Activated CD8-positive, alpha-beta T cell treated with anti-CD3 and anti-CD28 coated beads for 36 hours (primary cell): Measurements from ENCODE around the gene PPRC1. TPM values are rescaled to one million over a fixed set of nuclear protein-coding genes. Genes with fewer than 3 reads are reported as not detected.

Source experiments
- ATAC-seq: fragments of 200-7000 bp; cut with Tn5 transposase; one replicate; pipeline ENCODE4 v1.10.0; 2021; ENCODE audit warnings: mild to moderate bottlenecking, moderate library complexity
- CTCF ChIA-PET: fragments of 350-600 bp; sonication (Branson Sonifier 250); formaldehyde crosslinking; loops from one replicate; lab custom pipeline; 2021; ENCODE audit warnings: antibody characterized with exemption; lab: Charles Lee
- POLR2A ChIA-PET: fragments of 350-600 bp; sonication (Branson Sonifier 250); formaldehyde crosslinking; loops from one replicate; lab custom pipeline; 2021; ENCODE audit warnings: antibody characterized with exemption; lab: Charles Lee
- DNase-seq: peaks from one replicate; pipeline ENCODE4 v3.0.0-alpha.2; 2020
- H3K27ac Mint-ChIP-seq: one replicate; pipeline ENCODE4 v1.8.0; 2021; ENCODE audit warnings: mild to moderate bottlenecking, mixed read lengths
- H3K27me3 Mint-ChIP-seq: one replicate; pipeline ENCODE4 v1.8.0; 2021; ENCODE audit warnings: mixed read lengths
- H3K36me3 Mint-ChIP-seq: one replicate; pipeline ENCODE4 v1.8.0; 2021; ENCODE audit warnings: low read depth, mixed read lengths
- H3K4me1 Mint-ChIP-seq: one replicate; pipeline ENCODE4 v1.8.0; 2021; ENCODE audit warnings: low read depth, mixed read lengths
- H3K4me3 Mint-ChIP-seq: one replicate; pipeline ENCODE4 v1.8.0; 2021; ENCODE audit warnings: mild to moderate bottlenecking, moderate library complexity, mixed read lengths
- H3K9me3 Mint-ChIP-seq: one replicate; pipeline ENCODE4 v1.8.0; 2021; ENCODE audit warnings: mixed read lengths
- CTCF ChIP-seq: fragments of 200-600 bp; IDR thresholded peaks from one replicate; pipeline ENCODE4 v1.8.0; 2022; ENCODE audit warnings: antibody characterized with exemption, mild to moderate bottlenecking
- intact Hi-C: fragments of 100-400 bp; cut with micrococcal nuclease; formaldehyde crosslinking; loops from one replicate; pipeline ENCODE4 v1.10.0; 2022
- total RNA-seq, 2 experiments: library from RNA; stranded (reverse); gene quantifications; one replicate each; pipeline ENCODE4 v1.2.3, GENCODE V29; 2021

Gene PPRC1
- total RNA-seq, 2 experiments from 2014 or later: 68.6 to 72.2 TPM

- Mint-ChIP-seq H3K9me3 (no peaks in the 10 kb centered on the region), H3K27me3 (no peaks in the 10 kb centered on the region), H3K4me3 (peak overlapping the region; percentile 99), H3K27ac (peak overlapping the region; percentile 97), H3K36me3 (peaks cover 30% of the 10 kb centered on the region), H3K4me1 (peaks cover 27% of the 10 kb centered on the region)
- intact Hi-C loops: loop anchor here (2.0 kb wide), 1 partner anchor 21 kb away; the partner anchor contains the start of gene NOLC1
- ChIA-PET POLR2A (interaction anchor here (0.7 to 2.0 kb wide), 6 partner anchors 8 to 22 kb away, joined by 4 to 12 read pairs (median 6); partner anchors contain the start of gene NOLC1), CTCF (interaction anchor here (0.7 to 3.2 kb wide), 15 partner anchors 9 to 291 kb away, joined by 3 to 40 read pairs (median 4); partner anchors contain the start of genes LDB1 and NOLC1)
- TF ChIP-seq CTCF: no peak
- DNase-seq (no peak), ATAC-seq (no peak)
Measured at GRCh38 chr10:102131286-102132170, 1.3 kb upstream of the PPRC1 start.

GRCh38 chr10:102132193-102132562, 662 bp upstream of the PPRC1 start:
- Mint-ChIP-seq H3K27ac (peak overlapping the region; percentile 97), H3K9me3 (no peaks in the 10 kb centered on the region), H3K4me1 (peaks cover 31% of the 10 kb centered on the region), H3K4me3 (peak overlapping the region; percentile 99), H3K27me3 (no peaks in the 10 kb centered on the region), H3K36me3 (peaks cover 30% of the 10 kb centered on the region)
- ATAC-seq: no peak
- ChIA-PET POLR2A (interaction anchor here (0.7 to 2.0 kb wide), 6 partner anchors 9 to 22 kb away, joined by 4 to 12 read pairs (median 6); partner anchors contain the start of gene NOLC1), CTCF (interaction anchor here (0.7 to 3.2 kb wide), 14 partner anchors 10 to 290 kb away, joined by 3 to 40 read pairs (median 4); partner anchors contain the start of genes LDB1 and NOLC1)
- TF ChIP-seq CTCF: no peak
- DNase-seq: no peak
- intact Hi-C loops: loop anchor here (2.0 kb wide), 1 partner anchor 21 kb away; the partner anchor contains the start of gene NOLC1

- no peak for TF ChIP-seq CTCF
- Mint-ChIP-seq H3K36me3 (peaks cover 41% of the 10 kb centered on the region), H3K27ac (peak overlapping the region; percentile 97), H3K9me3 (no peaks in the 10 kb centered on the region), H3K4me3 (peak overlapping the region; percentile 99), H3K27me3 (no peaks in the 10 kb centered on the region), H3K4me1 (peaks cover 36% of the 10 kb centered on the region)
- CTCF ChIA-PET: no interaction called here
- POLR2A ChIA-PET: interaction anchor here (1.0 to 11.0 kb wide), 3 partner anchors 12 to 27 kb away, joined by 3 to 250 read pairs (median 16); partner anchors contain the start of gene NOLC1
- ATAC-seq (peak; percentile 34), DNase-seq (peak; percentile 79)
- intact Hi-C loops: loop anchor here (2.0 kb wide), 1 partner anchor 19 kb away; the partner anchor contains the start of gene NOLC1
Measured at GRCh38 chr10:102133373-102134195, 744 bp downstream of the PPRC1 start.

- peak overlapping the region; percentile 99 for H3K4me3 Mint-ChIP-seq
- TF ChIP-seq CTCF: no peak
- peaks cover 38% of the 10 kb centered on the region for H3K4me1 Mint-ChIP-seq
- ChIA-PET CTCF (interaction anchor here (0.6 to 1.0 kb wide), 2 partner anchors 12 to 265 kb away, joined by 3 read pairs; no protein-coding TSS in a partner anchor), POLR2A (interaction anchor here (0.7 to 11.0 kb wide), 7 partner anchors 12 to 520 kb away, joined by 3 to 250 read pairs (median 4); partner anchors contain the start of gene NOLC1)
- no peak for DNase-seq
- intact Hi-C loops: no loop called here
- no peaks in the 10 kb centered on the region for H3K9me3 Mint-ChIP-seq
- H3K36me3 Mint-ChIP-seq: peaks cover 47% of the 10 kb centered on the region
- no peak for ATAC-seq
- peak overlapping the region; percentile 97 for H3K27ac Mint-ChIP-seq
- no peaks in the 10 kb centered on the region for H3K27me3 Mint-ChIP-seq
Measured at GRCh38 chr10:102134416-102134815, 1.6 kb downstream of the PPRC1 start.
